Measurements from ENCODE around the gene EHBP1.

Gene EHBP1

DNA sequence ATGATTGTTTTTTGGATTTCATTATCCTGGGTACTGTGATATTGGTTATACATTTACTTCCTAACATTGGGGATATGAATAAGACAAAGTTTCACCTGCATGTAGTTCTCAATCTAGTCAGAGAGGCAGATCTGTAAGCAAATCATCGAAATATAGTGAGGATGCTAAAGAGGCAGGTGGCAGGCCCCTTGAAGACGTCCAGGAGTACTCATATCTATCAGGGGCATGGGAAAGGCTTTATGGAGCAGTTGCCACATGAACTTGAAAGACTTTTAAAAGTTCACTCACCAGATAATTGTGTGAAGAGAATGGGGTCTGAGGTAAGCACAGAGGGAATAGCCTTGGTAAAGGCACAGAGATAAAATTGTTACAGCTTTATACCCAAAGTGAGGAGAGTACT is 78.8 kb downstream of the EHBP1 start:
- no peak for DNase-seq (ENCODE audit: low read depth in 2 of 2)

DNA sequence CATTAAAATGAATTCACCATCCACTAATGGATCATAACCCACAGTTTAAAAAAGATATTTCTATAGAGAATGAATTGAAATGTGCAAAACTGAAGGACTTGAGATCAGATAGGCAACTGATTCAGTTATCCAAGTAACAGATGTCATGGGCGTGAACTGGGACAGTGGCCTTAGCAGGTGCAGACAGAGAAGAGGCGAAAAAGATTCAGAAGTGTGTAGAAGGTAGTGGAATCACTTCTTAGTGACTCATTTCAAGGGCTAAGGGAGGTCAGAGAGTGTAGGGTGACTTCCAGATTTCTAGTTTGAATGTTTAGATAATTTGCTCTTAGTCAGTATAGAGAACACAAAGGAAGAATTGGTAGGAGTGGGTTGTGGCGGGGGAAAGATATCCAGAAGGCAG is 79.7 kb downstream of the EHBP1 start:
- DNase-seq (ENCODE audit: low read depth in 2 of 2) = no peak

DNA sequence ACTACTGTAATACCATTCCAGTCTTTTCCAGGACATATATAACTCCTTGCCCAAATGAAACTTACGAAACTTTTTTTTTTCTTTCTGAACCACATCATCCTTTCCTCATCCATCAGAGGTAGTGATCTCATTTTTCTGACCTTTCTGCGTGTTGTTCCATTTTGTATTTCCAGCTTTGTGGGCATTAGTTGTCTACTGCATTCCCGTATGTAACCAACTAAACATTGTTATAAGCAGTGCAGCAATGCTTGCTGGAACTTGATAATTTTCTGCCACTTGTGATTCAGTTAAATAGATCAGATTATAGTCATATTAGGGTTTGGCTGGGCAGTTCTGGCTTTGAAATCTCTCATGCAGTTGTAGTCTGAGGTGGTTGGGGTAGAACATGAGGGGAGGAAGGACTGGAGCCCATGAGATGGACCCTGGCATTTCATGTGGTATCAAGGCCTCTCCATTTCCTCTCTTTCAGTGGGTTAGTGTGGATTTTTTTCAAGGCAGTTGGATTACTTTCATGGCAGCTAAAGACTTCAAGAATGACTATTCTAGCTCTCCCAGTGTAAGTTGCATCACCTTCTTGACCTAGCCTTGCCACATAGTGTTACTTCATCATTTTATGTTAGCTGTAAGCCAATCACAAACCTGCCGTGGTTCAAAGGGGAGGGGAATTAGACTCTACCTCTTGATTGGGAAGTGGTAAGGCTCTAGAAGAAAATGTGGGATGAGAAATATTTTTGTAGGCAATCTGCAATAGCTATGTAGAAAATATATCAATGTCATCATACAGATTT is 80.5 kb downstream of the EHBP1 start:
- DNase-seq (ENCODE audit: low read depth in 2 of 2) = no peak

DNA sequence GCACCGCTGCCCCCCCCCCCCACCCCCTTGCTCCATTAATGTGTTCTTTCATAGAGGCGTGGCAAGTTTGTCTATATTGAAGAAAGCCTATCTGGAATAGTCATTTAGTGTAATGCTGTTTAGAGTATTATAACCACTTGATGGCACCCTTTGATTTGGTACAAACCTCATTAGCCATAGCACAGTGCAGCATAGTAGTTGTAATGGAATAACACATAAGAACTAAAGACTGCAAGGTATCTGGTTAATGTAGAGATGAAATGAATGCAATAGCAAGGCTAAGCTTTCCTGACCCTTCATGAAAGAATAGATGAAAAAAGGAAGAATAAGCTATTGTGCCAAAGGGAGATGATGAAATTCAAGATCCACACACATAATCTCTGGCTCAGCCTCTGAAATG is 81.9 kb downstream of the EHBP1 start:
- DNase-seq (ENCODE audit: low read depth in 2 of 2) = no peak

DNA sequence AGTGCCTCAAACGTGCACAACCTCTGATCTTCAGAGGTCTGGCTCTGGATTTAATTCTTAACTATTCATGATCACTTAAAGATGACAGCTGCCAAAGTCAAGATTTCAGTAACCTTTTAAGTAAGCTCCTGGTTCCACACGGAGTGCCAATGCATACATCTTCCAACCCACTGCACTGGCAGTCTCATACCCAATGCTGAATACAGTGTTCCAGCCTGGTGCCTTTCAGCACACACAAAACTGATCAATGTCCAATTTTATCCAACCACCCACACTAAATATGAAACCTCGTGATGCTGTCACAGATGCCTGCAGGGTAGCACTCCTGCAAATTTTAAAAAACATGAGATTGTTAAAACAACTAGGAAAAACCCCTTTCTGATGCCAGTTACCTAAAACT is 84.0 kb downstream of the EHBP1 start:
- DNase-seq (ENCODE audit: low read depth in 2 of 2) = no peak

DNA sequence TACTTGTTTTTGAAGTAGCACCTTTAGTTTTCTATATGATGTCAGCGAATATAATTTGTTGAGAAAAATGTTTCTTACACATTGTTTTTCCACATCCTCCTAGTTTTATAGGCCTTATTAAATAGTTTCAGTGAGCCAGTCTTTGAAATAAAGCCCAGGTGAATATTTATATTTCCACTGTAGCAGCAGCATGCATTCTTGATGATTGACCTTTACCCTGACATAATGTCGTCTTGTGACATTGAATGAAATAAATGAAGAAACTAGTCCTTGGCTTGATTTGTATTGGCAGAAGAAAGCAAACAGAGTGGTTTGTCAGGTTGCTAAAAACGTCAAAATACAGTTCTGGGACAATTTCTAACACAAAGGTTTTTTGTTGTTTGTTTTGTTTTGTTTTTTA is 84.4 kb downstream of the EHBP1 start:
- no peak for DNase-seq (ENCODE audit: low read depth in 2 of 2)

DNA sequence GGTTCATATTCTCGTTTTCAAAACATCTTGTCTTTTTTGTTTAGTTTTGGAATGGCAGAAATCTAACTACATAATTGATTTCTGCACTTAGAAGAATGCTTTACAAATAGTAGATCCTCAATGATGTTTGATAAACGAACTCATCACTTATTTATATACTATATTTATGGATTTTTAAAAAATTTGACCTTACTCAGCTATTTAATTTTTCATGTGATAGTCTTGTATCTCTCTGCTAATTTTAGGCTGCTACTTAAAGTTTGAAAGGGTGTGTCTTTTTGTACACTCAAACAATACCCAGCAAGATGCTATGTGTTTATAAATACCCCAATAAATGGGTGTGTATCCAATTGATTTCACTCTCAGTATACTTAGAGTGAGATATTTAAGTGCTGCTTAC is 86.9 kb downstream of the EHBP1 start:
- no peak for DNase-seq (ENCODE audit: low read depth in 2 of 2)

DNA sequence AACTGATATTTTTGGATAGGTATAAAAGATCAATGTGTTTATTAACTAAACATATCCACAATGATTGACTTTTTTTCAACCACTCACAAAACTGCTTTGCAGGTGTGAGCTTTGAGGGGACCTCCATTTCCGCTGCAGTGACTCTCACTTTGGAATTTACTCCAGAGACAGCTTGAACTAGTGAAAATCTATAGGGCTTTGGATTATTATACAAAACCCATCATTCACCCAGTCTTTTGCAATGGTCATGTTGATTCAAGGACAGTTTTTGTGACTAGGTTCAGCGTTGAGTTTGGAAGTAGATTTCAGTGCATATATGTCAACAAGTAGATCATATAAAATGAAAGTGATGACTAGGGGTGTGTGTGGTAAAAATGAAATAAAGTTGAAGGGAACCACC is 87.7 kb downstream of the EHBP1 start:
- no peak for DNase-seq (ENCODE audit: low read depth in 2 of 2)

DNA sequence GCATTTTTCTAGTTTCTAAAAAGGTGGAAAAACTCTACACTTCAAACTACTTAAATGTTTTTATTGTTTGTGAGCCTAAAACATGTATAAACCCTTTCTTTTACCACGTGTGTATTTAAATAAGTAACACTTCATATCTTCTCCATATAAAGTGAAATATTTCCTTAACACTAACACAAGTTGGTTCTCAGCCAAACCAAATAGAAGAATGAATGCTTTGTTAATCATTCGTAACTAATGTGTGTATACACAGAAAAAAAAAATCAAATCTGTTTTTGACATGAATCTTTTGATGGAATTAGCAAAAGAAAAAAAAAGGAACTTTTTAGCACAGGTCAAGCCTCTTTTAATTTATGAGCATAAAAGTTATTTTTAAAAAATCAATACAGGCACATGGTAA is 89.3 kb downstream of the EHBP1 start:
- no peak for DNase-seq (ENCODE audit: low read depth in 2 of 2)

DNA sequence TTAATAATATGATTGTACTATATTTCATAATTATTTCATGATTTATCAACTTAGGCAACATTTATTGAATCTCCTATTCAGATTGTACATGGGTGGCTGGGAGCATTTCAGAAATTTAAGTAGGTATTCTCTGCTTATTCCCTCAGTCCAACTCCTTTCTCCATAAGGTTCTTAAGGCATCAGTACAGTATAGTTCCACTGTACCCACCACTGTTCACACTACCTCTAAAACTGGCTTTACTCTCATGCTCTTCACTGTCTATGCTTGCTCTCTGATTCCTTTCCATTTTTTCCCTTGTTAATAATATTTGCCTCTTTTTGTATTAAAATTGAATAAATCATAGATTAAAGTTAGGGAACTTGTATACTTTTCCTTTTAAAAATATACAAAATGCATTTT is 89.8 kb downstream of the EHBP1 start:
- DNase-seq (ENCODE audit: low read depth in 2 of 2) = no peak

DNA sequence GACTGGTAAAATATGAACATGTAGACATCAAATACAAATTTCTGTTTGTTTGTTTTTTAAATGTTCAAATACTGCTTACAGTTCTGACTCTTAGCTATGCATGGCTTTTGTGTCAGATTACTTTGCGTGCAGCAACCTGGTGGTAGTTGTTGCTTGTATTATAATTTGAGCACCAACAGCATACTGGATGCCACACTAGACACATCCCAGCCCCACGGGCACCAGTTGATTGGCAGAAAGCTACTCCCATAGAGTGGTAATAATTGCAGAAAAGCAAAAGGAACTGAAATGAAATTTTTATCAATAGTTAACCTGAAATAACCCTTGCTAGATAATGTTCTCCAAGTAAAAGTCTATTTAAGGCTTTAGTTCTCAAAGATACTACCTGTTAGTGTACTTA is 91.6 kb downstream of the EHBP1 start:
- DNase-seq (ENCODE audit: low read depth in 2 of 2) = no peak

DNA sequence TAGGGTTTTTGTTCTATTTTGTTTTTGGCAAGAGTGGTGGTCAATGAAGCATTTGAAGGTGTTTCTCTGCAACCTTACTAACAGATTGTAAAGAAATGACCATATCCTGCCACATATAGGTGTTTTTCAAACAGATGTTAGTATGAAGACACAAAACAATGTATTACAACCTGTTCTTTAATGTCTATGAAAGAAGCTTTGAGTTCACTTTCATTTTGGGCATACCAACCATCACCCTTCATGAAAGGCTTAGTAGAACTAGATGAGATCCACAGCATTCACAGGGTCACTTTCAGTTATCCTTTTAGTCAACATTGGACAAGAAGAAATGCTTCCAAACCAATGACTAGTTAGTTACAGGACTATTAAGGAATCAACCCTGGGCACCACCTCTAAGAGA is 95.1 kb downstream of the EHBP1 start:
- no peak for DNase-seq (ENCODE audit: low read depth in 2 of 2)

DNA sequence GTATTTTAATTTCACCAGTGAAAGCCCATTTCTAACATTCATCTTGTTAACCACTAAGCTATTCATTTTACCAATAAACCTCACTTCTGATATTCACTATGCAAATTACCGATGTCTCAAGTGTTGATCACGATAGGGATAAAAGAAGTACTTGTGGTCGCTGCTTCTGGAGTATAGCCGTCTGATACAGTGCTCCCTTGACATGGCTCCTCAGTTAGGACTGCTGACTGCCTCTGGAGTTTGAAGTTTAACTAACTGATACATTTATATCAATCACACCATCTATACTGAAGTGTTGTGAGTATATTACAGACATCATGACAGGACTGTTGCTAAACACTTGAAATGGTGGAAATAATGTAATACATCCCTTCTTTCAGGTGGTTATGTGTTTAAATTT is 95.6 kb downstream of the EHBP1 start:
- DNase-seq (ENCODE audit: low read depth in 2 of 2) = no peak

DNA sequence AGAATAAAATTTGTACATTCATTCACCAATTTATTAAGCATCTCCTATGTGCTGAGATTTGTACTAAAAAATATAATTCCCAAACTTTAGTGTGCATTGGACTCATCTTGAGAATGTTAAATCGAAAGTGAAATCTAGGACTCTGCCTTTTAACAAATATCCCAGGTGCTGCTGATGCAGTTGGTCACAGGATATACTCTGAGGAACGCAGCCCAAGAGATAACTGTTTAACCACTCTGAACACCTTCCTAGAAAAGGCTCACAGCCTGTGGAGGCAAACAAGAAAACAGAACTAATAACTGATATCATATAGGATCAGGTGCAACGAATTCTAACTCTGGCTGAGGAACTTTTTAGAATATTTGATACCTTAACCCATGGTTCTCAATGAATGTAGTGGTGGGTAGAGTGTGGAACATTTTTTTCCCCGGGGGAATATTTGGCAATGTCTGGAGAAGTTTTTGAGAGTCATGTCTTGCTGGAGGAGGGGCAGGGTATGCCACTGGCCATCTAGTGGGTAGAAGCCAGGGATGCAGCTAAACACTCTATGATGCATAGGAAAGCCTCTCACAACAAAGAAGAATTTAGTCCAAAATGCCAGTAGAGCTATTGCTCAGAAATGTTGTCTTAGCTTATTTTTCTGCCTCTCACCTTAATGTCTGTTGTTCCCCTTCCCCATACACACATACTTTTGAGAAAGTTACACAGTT is 96.5 kb downstream of the EHBP1 start:
- DNase-seq (ENCODE audit: low read depth in 2 of 2) = no peak

DNA sequence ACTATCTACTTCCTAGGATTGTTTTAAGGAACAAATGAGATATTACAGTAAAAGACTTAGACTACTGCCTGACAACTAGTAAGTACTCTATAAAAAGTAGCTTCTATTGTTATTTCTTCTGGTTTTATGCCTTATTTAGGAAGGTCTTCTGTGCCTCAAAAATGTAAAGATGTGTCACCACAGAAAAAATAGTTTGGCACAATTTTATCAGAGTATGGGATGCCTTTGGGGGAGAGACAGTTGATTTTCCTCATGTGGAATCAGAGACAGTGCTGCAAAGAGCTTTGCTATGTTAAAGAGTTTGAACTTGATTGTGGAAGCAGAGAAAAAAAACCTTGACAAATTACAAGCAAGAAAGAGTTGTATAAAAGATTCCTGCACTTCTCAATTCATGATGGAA is 98.4 kb downstream of the EHBP1 start:
- no peak for DNase-seq (ENCODE audit: low read depth in 2 of 2)

DNA sequence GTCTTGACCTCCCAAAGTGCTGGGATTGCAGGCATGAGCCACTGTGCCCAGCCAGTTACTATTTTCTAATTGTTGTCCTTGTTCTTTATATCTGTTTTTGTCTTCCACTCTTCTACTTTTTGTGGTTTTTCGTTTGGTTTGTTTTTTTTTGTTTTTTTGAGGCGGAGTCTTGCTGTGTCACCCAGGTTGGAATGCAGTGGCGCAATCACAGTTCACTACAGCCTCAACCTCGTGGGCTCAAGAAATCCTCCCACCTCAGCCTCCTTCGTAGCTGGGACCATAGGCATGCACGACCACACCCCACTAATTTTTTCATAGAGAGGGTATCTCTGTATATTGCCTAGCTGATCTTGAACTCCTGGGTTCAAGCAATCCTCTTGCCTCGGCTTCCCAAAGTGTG is 100.7 kb downstream of the EHBP1 start:
- no peak for DNase-seq (ENCODE audit: low read depth in 2 of 2)

DNA sequence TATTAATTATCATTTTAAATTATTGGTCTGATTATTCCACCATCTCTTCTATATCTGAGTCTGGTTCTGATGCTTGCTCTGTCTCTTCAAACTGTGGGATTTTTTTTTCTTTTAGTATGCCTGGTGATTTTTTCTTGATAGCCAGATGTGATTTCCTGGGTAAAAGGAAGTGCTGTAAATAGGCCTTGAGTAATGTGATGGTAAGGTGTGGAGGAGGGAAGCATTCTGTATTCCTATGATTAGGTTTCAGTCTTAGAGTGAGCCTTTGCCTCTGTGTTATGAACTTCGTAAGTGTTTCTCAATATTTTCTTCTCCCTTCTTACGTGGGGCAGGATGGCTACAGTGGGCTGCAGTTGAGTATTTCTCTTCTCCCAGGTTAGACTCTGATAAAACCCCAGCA is 103.0 kb downstream of the EHBP1 start:
- DNase-seq (ENCODE audit: low read depth in 2 of 2) = no peak

DNA sequence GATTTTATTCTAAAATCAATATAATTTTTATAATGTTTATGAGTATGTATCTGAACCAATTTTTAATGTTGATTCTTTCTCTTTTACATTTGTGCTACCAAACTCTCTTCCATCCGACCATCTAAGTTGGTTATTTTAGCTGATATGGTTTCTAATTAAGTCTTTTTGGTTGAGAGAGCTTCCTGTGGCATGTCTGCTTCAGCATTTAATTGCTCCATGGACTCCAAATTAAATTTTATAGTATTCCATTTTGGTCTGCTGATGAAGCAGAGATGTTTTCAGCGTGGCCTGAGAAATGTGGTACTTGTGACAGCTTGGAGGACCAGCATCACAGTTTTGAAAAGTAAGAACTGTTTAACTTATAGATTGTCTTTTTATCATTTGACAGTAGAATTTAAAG is 105.6 kb downstream of the EHBP1 start:
- no peak for DNase-seq (ENCODE audit: low read depth in 2 of 2)

DNA sequence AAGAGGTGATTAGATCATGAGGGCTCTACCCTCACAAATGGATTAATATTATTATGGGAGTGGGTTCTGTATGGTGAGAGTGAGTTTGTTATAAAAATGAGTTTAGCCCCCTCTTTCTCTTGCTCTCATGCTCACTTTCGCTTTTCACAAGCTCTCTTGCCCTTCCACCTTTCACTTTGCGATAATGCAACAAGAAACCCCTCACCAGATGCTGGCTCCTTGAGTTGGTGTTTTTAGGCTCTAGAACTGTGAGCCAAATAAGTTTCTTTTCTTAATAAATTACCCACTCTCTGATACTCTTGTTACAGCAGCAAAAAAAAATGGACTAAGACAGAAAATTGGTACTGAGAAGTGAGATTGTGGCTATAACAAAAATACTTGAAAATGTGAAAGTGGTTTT is 106.5 kb downstream of the EHBP1 start:
- no peak for DNase-seq (ENCODE audit: low read depth in 2 of 2)

DNA sequence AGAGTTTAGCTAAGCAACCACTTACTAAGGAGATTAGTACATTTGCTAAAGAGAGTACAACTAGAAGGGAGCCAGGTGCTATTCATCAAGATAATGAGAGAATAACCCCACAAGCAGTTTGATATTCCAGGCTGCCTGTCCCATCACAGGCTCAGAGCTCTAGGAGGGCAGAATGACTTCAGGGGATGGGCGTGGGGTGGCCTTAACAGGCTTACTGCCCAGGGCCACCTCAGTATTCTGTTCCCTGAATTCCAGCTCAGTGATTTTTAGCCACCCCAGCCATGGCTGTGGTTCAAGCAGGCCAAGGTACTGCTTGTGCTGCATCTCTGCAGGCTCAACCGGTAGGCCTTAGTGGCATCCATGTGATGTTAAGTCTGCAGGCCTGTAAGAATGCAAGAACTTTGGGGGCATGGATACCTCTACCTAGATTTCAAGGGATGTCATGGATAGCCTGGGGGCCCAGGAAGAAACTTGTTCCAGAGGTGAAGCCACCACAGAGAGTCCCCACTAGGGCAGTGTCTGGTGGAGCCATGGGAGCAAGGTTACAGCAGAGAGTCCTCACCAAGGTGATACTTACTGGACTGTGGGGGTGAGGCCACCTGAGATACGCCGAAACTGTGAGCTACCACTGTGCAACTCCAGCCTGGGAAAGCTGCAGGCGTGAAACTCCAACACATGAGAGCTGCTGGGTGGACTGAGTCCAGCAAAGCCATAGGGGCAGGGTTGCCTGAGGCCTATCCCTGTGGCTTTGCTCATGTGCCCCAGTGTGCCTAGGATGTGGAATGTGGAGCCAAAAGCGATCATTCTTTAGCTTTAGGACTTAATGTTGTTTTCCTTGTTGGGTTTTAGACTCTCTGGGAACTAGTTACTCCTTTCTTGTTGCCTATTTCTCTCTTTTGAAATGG is 107.7 kb downstream of the EHBP1 start:
- no peak for DNase-seq (ENCODE audit: low read depth in 2 of 2)

DNA sequence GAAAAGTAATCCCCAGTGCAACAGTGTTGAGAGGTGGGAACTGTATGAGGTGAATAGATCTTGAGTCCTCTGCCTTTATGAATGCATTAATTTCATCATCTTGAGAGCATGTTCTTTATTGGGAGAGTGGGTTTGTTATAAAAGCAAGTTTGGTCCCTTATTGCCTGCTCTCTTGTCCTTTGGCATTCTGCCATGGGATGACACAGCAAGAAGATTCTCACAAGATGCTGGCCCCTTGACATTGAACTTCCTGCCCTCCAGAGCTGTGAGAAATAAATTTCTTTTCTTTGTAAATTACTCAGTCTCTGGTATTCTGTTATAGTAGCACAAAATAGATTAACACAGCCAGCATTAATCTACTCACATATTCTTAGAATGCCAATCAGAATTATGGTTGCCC is 108.6 kb downstream of the EHBP1 start:
- no peak for DNase-seq (ENCODE audit: low read depth in 2 of 2)

DNA sequence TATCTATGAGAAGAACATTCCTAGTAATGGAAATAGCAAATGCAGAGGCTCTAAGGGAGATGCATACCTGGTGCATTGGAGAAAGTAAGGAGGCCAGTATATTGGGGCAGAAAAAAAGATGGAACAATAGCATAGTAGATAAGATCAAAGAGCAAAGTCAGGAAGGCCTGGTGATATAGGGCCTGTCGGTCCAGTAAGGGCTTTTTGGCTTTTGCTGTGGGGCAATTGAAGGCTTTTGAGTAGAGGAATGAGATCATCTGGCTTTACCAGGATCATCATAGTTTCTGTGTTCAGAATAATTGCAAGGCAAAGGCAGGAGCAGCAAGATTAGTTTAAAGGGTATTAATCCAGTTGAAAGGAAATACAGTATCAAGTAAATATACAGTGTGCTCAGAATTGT is 111.8 kb downstream of the EHBP1 start:
- no peak for DNase-seq (ENCODE audit: low read depth in 2 of 2)

Measured in stimulated activated CD4-positive, alpha-beta T cell treated with anti-CD3 and anti-CD28 coated beads, Interleukin-15, amount 100 ng/mL, for 48 hours (primary cell).